A673 (cell line): Measurements from ENCODE around the gene GMDS.

ENCODE experiments used
- CTCF ChIP-seq: fragments of 300-800, 200-600 bp; sonication (generic); conservative IDR thresholded peaks from 2 replicates; pipeline ENCODE4 v1.5.1; 2017; ENCODE audit warnings: low read depth, mild to moderate bottlenecking, antibody characterized with exemption, low read length, moderate library complexity, mixed read lengths
- EZH2 ChIP-seq: fragments of 200-600 bp; sonication (generic); IDR thresholded peaks from 2 replicates; pipeline ENCODE4 v1.6.1; 2017; ENCODE audit warnings: borderline replicate concordance, low read depth, mild to moderate bottlenecking, mixed read lengths, antibody characterized with exemption, low read length; ENCODE audit not compliant: poor library complexity, severe bottlenecking

- no peak for TF ChIP-seq EZH2
- TF ChIP-seq CTCF: no peak
These were observed 13.0 kb downstream of the GMDS start for GRCh38 chr6:2232445-2232844.
